NCI-H1417 treated with DMSO at 0.1 percent for 48 hours (cell line): ENCODE results near the gene ETV2.
"Not testable (repeated sequence)": the region's sequence is repeated elsewhere in the genome, so short reads cannot be mapped to it uniquely, and the experiment has no call there.

Experiments
- DNase-seq: peaks from one replicate; lab custom pipeline; 2025; lab: John Stamatoyannopoulos, UW

The ETV2 gene, protein sequence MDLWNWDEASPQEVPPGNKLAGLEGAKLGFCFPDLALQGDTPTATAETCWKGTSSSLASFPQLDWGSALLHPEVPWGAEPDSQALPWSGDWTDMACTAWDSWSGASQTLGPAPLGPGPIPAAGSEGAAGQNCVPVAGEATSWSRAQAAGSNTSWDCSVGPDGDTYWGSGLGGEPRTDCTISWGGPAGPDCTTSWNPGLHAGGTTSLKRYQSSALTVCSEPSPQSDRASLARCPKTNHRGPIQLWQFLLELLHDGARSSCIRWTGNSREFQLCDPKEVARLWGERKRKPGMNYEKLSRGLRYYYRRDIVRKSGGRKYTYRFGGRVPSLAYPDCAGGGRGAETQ

GRCh38 chr19:35641515-35642151 is at the start of gene ETV2:
ETV2 (plus strand) TSS chr19:35641745; CDS start chr19:35642461, 716 bp downstream.
- no peak for DNase-seq

GRCh38 chr19:35592226-35592625 is 49.3 kb upstream of the ETV2 start:
- DNase-seq, result no peak

DNA sequence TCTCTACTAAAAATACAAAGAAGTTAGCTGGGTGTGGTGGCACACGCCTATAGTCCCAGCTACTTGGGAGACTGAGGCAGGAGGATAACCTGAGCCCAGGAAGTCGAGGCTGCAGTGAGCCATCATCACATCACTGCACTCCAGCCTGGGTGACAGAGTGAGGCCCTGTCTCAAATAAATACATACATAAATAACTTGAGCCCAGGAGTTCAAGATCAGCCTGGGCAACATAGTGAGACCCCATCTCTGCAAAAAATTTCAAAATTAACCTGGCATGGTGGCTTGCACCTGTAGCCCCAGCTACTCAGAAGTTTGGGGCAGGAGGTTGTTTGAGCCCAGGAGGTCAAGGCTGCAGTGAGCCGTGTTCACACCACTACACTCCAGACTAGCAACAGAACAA is 46.5 kb upstream of the ETV2 start:
- not testable (repeated sequence) for DNase-seq

DNA sequence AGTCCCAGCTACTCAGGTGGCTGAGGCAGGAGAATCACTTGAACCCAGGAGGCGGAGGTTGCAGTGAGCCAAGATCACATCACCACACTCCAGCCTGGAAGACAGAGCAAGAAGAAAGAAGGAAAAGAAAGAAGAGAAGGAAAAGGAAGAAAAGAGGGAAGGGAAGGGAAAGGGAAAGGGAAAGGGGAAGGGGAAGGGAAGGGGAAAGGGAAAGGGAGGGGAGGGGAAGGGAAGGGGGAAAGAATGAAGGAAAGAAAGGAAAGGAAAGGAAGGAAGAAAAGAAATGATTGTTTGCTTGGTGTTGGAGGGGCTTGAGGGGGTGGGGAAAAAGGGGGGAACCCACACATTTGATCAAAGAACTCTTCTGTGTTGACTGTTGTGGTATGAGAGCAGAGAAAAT is 45.6 kb upstream of the ETV2 start:
- DNase-seq, result no peak

DNA sequence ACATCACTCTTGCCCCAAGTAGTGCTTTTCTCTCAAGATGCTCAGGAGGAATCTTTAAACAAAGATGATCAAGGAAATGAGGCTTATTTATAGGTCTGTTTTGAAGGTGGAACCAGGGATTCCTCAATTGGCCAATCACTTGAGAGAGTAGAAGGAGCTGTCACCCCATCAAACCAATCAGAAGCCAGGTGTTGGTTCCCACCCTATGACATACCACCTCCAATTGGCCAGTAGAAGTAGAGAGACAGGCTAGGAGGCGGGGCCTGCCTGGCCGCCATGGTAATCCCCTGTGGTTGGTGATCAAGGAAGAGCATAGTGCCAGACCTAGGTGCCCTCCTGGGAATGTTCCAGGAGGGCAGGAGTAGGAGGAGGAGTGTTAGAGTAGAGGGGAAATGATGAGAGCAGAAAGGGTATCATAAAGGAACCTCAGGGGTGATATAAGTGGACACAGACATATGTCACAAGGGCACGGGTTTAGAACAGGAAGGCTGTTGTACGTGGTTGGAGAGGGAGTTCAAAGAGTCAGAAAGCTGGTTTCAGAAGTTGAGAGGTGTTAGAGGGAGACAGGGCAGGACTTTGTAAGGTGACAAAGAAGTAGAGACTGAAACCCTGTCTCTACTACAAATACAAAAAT is 45.1 kb upstream of the ETV2 start:
- DNase-seq, result no peak

DNA sequence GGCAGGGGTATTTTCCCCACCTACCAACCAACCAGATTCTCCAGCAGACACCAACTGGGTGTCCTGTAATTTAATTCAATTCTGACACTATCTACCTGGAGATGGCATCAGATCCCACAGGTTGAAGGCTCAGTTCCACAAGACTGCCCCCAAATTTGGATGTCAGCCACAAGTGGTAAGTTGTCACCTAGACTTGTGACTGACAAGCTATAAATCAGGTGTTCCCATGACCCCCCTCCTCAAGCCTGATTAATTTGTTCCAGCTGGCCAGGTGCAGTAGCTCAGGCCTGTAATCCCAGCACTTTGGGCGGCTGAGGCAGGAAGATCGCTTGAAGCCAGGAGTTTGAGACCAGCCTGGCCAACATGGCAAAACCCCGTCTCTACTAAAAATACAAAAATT is 39.6 kb upstream of the ETV2 start:
- DNase-seq, result no peak

GRCh38 chr19:35604436-35604835 is 37.1 kb upstream of the ETV2 start:
- not testable (repeated sequence) for DNase-seq

DNA sequence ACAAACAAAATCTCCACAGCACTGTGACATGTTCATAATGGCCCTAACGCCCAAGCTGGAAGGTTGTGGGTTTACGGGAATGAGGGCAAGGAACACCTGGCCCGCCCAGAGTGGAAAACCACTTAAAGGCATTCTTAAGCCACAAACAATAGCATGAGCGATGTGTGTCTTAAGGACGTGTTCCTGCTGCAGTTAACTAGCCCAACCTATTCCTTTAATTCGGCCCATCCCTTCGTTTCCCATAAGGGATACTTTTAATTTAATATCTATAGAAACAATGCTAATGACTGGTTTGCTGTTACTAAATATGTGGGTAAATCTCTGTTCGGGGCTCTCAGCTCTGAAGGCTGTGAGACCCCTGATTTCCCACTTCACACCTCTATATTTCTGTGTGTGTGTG is 34.4 kb upstream of the ETV2 start:
- not testable (repeated sequence) for DNase-seq

- no peak for DNase-seq
Measured at GRCh38 chr19:35607661-35608060, 33.9 kb upstream of the ETV2 start.

GRCh38 chr19:35608251-35608650 is 33.3 kb upstream of the ETV2 start:
- DNase-seq, result no peak

GRCh38 chr19:35609851-35610353 is 31.6 kb upstream of the ETV2 start:
- no peak for DNase-seq

GRCh38 chr19:35612224-35612558 is 29.4 kb upstream of the ETV2 start:
- no peak for DNase-seq

- DNase-seq, result peak; percentile 67
Measured at GRCh38 chr19:35612559-35613321, 28.8 kb upstream of the ETV2 start, which contains the start of gene HAUS5. HAUS5 (plus strand) TSS chr19:35612735; CDS start chr19:35612795, 60 bp downstream.

DNA sequence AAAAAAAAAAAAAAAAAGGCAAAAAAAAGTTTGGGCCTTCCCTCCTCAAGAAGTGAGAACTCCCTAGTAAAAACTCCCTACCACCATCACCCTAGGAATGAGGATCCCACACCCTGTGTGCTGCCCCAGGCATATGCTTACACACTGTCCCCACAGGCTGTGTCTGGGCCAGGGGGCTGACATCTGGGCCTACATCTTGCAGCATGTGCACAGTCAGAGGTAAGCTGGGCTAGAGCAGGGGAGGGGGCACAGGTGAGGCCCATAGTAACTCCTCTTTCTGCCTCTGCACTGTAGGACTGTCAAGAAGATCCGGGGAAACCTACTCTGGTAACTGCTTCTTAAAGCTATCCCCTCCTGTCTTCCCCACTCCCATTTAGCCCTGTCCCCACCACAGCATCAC is 28.0 kb upstream of the ETV2 start:
- no peak for DNase-seq

GRCh38 chr19:35615036-35615435 is 26.5 kb upstream of the ETV2 start:
- no peak for DNase-seq

DNA sequence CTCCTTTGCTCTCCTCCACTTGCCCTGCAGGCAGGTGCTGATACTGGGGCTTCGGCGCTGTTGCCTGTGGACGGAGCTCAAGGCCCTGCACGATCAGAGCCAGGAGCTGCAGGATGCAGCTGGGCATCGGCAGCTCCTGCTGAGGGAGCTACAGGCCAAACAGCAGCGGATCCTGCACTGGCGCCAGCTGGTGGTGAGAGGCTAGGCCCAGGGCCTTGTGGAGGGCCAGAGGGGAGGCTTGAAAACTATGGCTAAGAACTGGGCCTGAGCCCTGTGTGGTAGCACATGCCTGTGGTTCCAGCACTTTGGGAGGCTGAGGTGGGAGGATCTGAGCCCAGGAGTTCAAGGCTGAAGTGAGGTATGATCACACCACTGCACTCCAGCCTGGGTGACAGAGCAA is 22.7 kb upstream of the ETV2 start:
- DNase-seq, result no peak

GRCh38 chr19:35619290-35619923 is 22.1 kb upstream of the ETV2 start:
- DNase-seq, result no peak

DNA sequence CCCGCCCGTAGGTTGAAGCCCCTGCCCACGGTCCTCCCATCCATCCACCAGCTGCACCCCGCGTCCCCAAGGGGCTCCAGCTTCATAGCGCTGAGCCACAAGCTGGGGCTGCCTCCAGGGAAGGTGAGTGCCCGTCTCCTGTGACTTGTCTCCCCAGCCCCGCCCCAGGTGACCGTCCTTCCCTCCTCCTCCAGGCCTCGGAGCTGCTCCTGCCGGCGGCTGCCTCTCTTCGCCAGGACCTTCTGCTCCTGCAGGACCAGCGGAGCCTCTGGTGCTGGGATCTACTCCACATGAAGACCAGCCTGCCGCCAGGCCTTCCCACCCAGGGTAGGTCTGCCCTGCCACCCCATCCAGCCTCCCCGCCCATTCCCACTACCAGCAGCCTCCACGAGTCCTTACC is 21.5 kb upstream of the ETV2 start:
- DNase-seq, result no peak

DNA sequence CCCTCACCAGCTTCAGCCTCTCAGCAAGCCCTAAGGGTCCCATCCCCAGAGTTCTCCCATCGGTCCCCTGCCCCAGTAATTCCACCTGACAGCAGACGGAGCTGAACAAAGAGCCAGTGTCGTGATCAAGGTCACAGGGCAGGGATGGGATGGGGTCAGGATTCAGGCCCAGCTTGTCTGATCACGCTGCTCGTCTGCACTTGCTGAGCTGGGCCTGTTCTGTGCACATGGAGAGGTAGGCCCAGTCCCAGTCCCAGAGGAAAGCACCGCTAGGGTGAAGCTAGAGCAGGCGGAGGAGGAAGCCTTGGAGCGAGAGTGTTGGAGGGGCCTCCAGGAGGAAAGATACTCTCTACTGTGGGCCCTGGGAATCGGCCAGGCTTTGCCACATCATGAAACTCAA is 19.8 kb upstream of the ETV2 start:
- DNase-seq, result no peak

DNA sequence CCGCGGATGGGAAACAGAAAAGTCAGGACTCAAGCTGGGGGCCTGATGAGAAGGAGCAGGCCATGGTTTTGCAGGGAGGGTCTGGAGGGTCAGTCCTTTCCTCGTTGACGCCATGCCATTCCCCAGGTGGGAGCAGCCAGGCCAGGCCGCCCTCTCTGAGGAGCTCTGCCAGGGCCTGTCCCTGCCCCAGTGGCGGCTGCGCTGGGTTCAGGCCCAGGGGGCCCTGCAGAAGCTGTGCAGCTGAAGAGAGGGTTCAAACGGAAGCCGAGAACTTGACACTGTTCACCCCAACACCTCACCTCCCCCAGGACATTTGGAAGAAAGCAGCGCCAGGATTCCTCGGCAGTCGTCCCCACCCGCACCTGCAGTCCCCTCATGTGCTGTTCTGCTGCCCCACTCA is 18.8 kb upstream of the ETV2 start:
- DNase-seq, result no peak

DNA sequence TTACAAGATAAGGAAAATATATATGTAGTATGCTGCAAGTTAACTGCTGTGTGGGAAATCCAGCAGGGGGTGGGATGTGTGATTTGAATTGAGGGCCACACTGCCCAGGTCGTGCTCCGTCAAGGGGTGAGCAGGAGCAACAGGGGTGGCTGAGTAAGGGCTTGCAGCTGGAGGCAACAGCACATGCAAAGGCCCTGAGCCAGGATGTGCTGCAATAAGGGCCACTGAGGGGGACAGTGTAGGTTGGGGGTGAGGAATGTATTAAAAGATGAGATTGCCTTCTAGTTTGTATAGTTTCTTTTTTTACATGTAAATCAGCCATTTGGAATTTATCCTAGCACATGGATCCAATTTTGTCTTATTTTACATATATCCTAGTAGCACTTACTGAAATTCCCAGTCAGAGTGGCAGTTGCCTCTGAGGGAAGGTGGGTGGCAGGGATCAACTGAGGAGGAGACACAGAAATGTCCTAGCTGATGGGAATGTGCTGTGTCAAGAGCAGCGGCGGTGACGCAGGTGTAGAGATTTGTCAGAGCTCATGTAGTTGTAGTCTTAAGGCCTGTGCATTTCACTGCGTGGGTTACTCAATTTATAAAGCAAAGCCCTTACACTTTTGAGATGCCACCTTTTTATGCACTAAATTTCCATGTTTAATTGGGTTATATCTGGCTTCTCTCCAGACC is 18.1 kb upstream of the ETV2 start:
- no peak for DNase-seq

GRCh38 chr19:35628264-35628564 is 13.3 kb upstream of the ETV2 start:
- DNase-seq, result no peak
